NCI-H2227 (cell line): ENCODE measurements around the gene GLRX5.
"Not testable (repeated sequence)": the region's sequence is repeated elsewhere in the genome, so short reads cannot be mapped to it uniquely, and the experiment has no call there.

Experiments
- DNase-seq: peaks from one replicate; lab custom pipeline; 2025; ENCODE audit not compliant: unreplicated experiment; lab: John Stamatoyannopoulos, UW

The GLRX5 gene

DNA sequence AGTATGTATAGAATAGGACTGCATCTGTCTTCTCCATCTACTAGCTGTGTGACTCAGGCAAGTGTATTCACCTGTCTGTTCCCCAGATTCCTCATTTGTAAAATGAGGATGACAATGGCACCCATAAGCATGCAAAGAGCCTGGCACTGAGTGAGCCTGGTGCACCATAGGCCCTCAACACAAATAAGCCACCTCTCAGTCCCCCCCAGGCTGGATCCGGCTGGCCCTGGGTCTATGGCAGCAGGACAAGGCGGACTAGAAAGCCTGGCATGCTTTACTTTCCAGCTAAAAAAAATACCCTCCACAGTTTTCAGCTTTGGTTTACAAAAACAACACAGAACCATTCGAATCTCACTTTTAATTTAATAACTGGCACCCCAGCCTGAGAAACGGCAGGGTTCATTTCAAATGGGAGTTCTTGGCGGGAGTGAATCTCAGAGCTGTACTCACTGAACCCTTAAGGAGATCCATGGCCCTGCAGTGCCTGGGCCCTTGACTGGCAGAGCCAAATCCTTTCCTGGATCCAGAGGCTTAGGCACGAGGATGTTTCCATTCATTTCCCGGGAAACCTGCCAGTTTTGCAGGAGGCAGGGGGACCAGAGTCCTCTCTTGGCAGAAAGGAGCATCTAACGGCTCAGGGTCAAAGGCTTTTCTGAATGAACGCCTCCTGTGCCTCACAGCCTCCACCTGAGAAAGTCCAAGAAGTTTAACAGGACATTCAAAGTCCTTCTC lies 36.1 kb upstream of the GLRX5 start:
- DNase-seq: no peak

DNA sequence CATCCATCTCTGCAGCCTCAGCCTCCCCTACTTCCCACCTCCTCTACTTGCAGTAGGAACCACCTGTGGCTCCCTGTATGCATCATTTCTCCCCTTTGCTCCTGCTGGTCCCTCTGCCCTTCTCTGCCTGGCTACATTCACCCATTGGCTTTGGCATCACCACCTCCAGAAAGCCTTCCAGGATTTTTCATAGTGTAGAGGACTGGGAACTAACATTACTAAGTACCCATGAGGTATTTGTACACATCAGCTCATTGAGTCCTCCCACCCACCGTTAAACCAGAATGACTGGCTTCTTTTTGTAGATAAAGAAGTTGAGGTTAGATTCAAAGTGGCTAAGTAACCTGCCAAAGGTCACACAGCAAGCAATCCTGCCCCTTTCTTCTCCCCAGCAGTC lies 35.5 kb upstream of the GLRX5 start:
- DNase-seq: no peak

DNA sequence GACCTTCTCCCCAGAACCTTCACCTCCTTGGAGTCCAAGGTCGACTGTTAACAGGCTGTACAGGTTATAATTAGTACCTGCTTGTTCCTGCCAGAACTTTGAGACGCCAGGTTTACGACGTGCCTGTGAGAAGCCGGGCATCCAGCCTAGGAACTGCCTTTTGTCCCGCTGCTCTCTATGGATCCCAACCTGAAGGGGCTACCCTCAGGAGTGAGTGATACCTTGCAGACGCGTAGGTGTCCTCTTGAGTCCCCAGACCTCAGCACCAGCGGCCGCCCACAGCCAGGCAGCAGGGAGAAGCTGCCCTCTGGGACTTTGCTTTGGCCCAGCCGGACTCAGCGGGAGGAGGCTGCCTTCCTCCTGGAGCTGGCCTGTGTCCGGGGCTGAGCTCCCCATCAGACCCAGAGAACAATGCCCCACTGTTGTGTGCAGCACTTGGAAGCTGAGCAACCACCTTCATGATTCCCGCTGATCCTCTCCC lies 34.6 kb upstream of the GLRX5 start:
- DNase-seq: no peak

DNA sequence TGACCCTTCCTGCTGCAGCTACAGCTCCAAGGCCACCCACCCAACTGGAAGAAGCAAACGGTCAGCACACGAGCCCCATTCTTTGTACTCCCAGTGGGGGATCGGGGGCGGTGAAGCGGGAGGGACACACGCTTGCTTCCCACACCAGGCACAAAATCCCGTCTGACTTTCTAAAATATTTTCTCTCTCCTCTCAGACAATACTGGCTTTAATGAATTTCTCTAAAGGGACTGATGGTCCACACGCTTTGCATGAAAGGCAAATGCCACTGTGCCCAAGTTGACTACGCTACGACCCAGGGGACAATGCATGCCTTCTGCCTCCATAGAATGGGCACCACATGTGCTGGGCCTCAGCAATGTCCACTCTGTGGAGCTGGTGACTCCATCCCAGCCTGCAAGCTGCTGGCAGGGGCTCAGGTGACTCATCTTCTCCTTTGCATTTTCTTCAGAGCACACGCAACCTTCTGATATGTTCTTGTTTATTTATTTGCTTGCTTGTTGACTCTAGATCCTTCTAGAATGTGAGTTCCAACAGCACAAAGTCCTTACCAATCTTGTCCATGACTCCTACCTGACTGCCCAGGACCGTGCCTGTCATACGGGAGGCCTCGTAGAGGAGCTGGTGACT lies 34.0 kb upstream of the GLRX5 start:
- no peak for DNase-seq

DNA sequence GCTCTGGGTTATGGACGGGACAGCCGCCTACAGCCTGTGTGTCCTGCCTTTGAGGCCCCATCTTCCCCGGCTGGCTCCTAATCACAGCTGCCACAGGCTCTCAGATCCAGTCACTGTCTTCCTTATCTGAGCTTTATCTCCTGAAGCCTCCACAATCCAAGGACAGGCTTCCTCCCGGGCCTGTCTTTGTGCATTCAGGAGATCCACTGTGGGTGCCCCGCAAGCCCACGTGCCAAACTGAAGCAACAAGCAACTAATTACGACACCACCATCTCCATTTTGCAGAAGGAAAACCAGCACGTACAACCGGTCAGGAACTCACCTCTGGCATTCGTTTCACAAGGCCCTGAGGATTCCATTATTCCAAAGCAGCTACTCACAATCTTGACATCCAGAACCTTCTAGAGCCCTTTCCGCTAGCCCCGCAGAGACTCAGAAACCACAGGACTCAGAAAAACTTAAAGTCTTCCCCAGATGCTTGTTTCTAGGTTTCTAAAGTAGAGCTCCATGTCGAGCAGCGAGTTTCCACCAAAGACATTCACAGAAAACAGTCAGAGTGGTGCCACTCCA lies 32.4 kb upstream of the GLRX5 start:
- no peak for DNase-seq

DNA sequence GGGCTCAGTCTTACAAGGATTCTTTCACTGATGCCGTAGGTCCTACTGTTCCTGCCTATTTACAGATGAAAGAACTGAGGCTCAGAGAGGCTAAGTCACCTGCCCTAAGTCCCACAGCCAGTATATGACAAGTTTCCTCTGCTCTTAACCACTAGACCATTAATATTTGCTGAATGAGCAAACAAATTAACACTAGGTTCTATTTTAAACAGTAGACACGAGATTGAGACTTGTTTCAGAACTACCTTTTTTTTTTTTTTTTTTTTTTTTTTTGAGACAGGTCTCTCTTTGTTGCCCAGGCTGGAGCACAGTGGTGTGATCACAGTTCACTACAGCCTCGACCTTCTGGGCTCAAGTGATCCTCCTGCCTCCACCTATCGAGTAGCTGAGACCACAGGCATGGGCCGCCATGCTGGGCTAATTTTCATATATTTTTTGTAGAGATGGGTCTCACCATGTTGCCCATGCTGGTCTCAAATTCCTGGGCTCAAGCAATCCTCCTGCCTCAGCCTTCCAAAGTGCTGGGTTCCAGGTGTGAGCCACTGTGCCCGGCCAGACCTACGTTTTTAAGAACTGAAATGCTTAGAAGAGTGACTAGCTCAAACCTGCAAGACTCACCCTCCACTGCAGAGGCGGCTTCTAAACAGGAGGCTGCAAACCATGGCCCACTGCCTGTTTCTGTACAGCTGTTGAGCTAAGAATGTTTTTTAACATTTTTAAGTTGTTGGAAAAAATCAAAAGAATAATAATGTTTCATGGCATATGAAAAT lies 31.3 kb upstream of the GLRX5 start:
- no peak for DNase-seq

DNA sequence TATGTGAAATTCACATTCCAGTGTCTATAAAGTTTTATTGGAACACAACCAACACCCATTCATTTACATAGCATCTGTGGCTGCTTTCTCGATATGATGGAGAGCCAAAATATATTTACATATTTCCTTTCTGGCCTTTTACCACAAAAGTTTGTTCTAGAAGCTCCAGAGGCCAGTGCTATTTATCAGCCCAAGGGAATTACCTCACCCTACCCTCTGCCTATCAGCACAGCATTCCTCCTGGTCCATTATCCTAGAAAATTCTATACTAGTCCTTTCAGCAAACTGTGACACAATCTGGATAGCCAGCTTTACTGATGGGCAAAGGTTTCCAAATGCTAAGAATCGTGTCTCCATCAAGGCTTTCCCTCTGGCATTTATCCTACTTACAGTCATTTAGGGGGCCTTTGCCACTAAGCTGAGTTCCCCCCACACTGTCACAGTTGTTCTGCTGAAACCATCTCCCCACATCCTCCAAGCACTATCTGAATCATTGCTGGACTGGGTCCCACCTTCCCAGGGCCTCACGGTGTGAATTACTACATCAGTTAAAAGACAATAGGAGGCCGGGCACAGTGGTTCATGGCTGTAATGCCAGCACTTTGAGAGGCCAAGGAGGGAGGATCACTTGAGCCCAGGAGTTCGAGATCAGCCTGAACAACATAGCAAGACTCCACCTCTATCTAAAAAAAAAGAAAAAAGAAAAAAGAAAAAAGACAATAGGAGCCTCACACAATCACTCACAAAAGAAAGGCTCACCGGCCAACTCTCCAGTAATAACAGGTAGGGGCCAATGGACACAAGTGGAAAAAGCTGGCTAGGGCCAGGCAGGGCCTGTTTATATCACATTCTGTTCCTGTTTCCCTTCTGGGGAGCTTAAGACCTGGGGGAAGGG lies 30.5 kb upstream of the GLRX5 start:
- DNase-seq: no peak

DNA sequence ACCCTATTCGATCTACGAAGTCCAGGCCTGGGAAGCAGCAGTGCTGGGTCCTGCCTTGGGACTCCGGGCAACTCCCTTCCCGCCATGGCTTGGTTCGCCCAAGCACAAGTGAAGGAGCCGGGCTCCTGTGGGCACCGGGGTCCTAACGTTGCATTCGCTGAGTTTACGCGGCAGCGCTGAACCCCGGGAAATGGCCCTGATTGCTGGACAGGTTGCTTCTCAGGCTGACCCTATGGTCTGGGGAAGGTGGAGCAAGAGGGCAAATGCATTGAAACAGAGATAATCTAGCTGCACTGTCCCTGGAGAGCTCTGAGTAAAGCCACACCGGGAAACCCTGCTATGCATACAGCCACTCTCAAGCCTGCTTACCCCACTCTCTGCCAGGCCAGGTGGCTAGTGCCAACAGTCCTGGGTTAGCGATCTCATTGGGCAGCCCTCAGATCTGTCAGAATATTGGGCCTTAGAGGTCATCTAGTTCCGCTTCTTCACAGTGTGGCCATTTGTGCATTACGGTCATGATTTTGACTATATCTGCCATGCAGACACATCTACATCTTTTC lies 29.7 kb upstream of the GLRX5 start:
- DNase-seq: no peak

DNA sequence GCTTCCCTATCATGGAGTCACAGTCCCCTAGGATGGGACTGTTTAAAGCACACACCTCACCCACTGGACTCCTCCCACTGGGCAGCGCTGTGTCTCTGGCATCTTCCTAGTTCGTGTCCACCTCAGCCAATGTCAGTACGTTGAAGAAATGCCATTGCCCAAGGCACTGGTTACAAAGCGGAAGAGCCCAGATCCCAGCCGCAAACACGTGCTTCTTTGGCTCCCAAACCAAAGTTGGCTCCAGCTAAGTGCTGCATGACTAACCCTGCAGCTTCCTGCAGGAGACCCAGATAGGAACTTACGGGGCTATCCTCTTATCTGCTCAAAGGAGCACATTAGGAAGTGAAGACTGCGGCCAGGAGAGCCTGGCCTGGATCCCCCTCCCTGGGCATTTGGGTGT lies 27.7 kb upstream of the GLRX5 start:
- DNase-seq: no peak

DNA sequence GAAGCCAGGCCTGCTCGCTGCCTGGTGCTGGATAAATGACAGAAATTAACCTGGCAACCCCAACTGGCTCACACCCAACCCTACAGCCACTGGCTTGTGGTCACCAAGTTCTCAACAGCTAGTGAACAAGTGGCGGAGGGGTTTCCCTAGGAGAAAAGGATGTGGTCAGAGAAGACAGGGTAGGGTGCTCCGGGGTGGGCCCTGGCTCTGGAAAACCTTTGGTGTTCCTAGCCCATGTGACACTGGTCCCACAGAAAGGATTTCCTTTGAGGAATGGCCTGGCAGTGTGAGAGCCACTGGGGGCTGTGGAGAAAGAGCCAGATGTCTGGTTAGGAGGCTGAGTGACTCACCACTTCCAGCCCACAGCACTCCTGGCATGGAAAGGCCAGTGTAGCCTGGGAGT lies 27.1 kb upstream of the GLRX5 start:
- DNase-seq: no peak

DNA sequence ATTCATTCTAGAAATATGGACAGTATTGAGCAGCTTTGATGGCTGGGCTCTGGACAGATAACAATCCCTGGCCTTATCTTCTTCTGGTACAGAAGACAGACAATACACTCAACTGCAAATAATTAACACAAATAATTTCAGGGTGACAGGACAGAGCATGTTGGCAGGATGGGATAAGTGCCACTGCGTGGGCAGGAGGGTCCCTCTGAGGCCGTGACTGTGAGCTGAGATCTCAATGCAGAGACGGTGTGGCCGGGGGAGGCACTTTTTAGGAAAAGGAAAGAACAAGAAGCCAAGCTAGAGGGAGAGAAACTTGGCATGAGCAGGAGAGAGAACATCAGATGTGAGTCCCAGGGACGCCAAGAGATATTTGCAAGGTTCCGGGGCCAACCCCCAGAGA lies 26.5 kb upstream of the GLRX5 start:
- DNase-seq: no peak

DNA sequence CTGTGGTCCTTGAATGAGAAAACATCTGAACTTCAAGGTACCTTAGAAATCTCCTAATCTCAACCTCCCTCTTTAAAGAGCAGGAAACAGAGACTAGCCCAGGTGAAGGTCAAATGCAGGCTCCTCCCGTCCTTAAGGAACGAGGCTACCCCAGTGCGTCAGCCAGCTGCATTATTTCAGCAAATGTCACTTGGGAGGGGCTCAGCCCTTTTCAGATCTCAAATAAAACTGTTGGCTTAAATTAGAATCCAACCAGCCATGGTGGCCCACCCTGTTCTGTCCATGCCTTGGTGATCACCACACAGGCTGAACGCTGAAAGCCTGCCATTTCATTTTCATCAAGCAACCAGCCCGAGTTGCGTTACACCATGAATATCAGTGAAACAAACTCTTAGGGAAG lies 25.4 kb upstream of the GLRX5 start:
- no peak for DNase-seq

DNA sequence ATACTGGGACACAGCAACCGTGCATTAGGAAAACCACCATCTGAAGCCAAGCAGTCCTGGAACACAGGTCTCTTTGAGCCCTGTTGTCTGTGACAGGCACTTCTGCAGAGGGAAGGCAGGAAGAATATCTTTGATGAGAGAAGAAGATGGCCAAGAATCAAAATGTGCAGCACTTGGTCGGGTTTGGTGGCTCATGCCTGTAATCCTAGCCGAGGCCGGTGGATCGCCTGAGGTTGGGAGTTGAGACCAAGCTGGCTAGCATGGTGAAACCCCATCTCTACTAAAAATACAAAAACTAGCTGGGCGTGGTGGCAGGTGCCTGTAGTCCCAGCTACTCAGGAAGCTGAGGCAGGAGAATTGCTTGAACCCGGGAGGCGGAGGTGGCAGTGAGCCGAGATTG lies 24.5 kb upstream of the GLRX5 start:
- DNase-seq: not testable (repeated sequence)

DNA sequence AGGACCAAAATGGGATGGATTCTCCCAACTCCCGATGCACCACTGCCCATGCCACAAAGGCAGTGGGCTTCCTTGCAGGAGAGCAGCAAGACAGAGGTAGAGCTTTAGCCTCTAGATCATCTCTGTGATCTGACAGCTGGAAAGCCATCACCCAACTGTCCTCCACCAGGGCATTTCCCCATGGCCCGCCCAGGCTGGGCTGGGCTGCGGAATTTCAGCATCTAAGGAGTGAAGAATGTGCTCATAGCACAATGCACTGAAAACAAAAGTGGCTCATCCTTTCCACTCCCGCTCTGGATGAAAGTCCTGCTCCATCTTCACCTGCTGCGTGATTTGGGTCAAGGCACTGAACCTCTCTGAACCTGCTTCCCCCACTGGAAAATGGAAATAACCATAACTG lies 24.0 kb upstream of the GLRX5 start:
- no peak for DNase-seq

DNA sequence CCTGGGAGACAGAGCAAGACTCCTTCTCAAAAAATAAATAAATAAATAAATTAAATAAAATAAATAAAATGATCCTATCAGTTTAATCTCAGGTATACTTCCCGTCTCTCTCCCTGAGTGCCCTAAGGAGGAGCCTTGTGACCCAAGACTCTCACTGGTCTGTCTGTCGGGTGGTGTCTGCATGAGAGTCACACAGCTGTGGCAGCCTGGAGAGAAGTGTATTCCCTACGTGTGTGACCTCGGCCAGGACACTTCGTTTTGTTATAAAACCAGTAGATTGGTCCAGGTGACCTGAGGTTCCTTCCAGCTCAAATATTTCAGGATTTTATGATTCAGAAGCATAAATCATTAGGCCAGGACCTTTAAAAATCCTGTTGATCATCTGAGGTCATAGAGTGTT lies 23.2 kb upstream of the GLRX5 start:
- DNase-seq: no peak

DNA sequence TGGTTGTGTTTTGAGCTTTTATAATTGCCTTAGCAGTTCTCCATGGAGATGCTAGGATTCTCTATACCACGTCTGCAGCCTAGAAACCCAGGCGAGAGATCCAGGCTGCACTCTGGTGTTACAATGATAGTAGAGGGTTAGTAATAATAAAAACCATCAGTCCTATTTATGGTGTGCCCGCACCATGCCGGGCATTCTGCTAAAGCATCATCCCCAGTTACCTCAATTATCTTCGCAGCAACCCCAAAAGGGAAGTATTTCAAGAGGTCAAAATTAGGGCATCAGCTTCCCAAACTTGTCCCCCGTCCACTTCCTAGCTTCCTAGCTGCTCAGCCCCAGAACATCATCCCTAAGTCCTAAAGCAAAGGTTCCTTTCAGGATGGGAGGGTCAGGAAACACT lies 21.6 kb upstream of the GLRX5 start:
- no peak for DNase-seq

DNA sequence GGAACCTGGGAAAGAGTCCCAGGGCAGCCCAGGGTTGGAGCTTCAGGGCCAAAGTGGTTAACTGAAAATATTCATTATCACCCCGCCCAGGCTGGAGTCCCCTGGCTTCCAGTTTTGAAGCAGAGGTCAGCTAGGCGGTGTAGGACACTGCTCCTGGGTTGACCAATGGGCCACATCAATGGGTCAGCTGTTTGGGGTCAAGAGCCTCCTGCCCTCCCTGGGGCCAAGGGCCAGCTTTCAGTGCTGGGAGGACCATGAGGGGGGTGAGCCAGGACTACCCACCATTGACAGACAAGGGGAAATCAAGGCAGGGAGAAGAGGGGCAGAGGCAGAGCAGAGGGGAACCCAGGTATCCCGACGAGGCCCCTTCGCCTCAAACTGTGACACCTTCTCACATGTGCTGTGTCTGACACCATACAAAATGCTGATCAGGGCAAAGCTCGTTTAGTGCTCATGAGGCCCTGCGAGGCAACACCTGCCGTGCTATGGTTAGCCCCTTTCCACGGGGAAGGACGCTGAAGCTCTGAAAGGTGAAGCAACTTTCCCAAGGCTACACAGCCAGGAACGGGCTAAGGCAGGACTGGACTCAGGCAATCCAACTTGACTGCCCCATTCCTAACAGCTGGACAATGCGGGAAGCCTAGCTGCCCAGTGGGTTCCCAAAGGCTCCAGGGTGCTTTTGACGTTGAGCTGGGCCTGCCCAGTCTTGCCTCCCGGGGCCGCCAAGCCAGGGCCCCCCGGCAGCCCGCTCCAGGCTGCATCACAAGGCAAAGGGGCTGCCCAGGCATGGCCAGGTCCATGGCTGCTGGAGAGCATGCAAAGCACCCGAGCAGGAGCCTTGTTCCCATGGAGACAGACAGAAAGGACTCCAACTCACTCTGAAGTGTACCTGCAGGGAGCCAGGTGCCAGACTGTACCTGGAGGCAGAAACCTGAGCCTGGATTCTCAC lies 20.4 kb upstream of the GLRX5 start:
- DNase-seq: no peak

DNA sequence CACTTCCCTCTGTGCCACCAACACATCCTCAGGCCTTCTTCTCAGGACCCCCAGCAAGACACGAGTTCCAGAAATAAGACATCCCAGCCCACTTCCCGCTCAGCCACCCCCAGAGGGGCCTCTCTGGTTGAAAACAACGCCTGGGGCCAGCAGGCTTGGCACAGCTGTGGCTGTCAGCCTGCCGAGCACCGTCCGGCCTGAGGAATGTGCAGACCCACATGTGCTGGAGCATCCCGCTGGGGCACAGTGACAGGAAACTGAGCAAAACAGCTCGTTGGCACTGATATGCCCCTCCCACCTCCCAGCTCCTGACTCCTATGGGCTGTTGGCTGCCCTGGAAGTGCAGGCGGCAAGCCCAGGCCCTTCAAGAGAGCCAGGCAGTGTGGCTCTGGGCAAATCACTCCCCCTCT lies 19.8 kb upstream of the GLRX5 start:
- no peak for DNase-seq
